ENCODE measurements around the gene FBLN1.
"Not testable (repeated sequence)": the region's sequence is repeated elsewhere in the genome, so short reads cannot be mapped to it uniquely, and the experiment has no call there.

FBLN1 gene

GRCh38 chr22:45546333-45547015 is 43.8 kb downstream of the FBLN1 start:
- in situ Hi-C loops (cut with MboI; ENCODE audit: low sequenced_read_pairs), result loop anchor here (10.0 kb wide), 1 partner anchor 102 kb away; no protein-coding TSS in a partner anchor

DNA sequence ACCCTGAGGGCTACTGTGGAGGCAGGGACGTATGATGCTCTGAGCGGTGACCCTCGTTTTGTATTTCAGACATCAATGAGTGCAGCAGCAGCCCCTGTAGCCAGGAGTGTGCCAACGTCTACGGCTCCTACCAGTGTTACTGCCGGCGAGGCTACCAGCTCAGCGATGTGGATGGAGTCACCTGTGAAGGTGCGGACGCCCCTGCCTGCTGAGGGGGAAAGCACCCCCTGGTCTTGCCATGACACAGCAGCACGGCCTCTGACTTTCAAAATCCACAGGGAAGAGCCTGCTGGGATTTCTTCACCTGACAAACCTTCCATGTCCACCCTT is 44.3 kb downstream of the FBLN1 start:
- in situ Hi-C loops (cut with MboI; ENCODE audit: low sequenced_read_pairs), result loop anchor here (10.0 kb wide), 1 partner anchor 102 kb away; no protein-coding TSS in a partner anchor

DNA sequence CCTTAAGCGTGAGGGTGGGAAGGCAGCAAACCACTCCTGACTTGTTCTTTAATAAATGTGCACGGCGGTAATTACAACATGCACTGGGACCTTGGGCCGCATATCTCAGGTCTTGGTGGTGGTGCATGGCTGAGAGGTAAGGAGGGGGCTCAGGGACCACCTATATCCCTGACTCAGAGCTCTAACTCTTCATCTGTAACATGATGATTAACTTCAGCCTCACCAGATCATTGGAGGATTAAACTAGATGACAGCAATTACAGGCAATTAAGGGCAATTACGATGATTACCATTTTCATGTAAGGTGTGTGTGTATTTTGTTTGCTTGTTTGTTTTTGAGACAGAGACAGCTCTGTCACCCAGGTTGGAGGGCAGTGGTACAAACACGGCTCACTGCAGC is 45.0 kb downstream of the FBLN1 start:
- in situ Hi-C loops (cut with MboI; ENCODE audit: low sequenced_read_pairs), result loop anchor here (10.0 kb wide), 1 partner anchor 103 kb away; no protein-coding TSS in a partner anchor

- in situ Hi-C loops (cut with MboI; ENCODE audit: low sequenced_read_pairs), result loop anchor here (10.0 kb wide), 1 partner anchor 104 kb away; no protein-coding TSS in a partner anchor
Measured at GRCh38 chr22:45548247-45548840, 45.7 kb downstream of the FBLN1 start.

DNA sequence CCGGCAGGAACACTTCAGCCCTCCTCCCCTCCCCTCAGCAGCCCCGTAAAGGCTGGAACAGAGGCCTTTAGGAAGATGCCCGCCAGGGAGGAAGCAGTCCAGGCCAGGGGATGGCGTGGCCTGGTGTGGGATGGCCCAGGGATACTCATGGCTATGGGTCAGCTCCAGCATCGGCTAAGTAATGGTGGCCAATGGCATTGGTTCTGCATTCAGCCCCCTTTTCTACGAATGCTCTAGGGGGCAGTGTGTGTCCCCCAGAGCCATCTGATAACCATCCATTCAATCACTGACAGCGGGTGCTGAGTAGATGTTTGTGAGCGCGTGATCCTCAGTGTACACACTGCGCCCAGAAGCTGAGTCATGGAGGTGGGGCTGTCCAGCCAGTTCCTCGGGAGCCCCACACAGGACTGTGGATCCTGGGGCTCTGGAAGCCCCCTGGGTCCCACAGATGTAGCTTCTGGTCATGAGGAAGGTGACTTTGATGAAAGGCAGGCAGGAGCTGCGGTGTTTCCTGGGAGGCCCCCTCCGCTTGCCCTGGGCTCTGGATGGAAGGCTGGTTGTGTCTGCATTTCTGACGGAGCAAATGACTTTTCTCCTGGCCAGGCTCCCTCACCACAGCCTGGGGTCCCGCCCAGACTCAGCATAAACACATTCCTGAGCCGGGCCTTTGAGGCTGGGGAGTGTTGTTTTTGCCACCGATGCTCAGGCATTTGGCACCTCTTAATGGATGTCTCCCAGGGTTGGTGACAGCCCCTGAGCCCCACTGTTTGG is 46.5 kb downstream of the FBLN1 start:
- in situ Hi-C loops (cut with MboI; ENCODE audit: low sequenced_read_pairs), result loop anchor here (10.0 kb wide), 1 partner anchor 104 kb away; no protein-coding TSS in a partner anchor

DNA sequence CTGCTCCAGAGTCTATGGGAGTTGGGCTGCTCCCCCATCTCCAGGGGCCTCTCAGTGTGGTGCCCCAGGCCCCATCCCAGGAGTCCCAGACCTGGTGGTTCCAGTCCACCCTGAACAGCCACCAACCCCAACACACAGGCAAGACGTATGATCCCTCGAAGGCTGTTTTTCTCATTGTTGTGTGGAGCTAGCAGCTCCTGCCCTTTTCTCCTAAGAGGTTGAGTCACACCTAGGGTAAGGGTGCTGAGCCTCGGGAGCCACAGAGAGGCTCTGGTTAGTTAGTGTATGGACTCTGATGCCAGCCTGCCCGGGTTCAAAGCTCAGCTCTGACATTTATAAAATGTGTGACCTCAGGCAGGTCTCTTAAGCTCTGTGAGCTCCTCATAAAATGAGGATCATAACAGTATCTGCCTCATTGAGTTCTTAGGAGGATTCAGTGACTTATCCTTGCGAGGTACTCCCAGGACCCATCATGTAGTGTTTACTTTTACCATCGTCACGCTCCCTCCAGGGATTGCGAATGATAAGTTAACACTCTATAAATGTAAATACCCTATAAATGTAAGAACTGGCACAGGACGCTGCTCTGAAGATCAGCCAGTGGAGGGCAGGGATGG is 47.2 kb downstream of the FBLN1 start:
- in situ Hi-C loops (cut with MboI; ENCODE audit: low sequenced_read_pairs), result loop anchor here (10.0 kb wide), 2 partner anchors 105 to 285 kb away; no protein-coding TSS in a partner anchor

- in situ Hi-C loops (cut with MboI; ENCODE audit: low sequenced_read_pairs), result loop anchor here (10.0 kb wide), 1 partner anchor 286 kb away; no protein-coding TSS in a partner anchor
Measured at GRCh38 chr22:45550416-45550815, 47.7 kb downstream of the FBLN1 start.

GRCh38 chr22:45550891-45551290 is 48.2 kb downstream of the FBLN1 start:
- in situ Hi-C loops (cut with MboI; ENCODE audit: low sequenced_read_pairs), result loop anchor here (10.0 kb wide), 1 partner anchor 286 kb away; no protein-coding TSS in a partner anchor

DNA sequence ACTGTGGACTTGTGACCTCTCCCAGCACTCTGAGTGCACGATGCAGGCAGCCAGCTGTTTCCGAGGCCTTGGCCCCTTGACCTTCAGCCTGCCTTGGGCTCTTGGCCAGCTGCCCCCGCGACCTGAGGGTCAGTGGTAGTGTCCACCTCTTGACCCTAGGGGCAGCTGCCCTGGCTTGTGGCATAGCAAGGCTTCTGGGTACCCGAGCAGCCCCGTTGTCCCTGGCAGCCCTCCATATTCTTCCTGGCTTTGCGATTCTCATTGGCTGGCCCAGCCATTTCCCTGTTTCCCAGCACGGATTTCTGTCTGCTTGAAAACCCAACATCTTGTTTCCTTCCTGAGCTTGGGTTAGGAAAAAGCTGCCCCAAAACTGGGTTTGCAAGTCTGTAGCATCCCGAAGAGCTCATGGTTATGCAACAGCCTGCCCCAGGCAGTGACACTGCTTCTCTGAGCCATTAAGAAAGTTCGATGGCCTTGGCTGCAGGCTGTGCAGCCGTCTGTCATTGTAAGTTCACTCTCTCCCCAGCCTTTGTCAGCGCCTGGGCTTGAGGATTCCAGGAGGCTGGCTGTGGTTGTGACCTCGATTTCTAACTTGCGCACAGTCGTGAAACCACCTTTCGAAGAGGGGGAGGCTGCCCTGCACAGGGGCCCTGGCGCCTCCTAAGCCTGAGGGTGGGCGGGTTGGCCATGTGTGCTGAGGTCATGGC is 48.8 kb downstream of the FBLN1 start:
- in situ Hi-C loops (cut with MboI; ENCODE audit: low sequenced_read_pairs), result loop anchor here (10.0 kb wide), 1 partner anchor 287 kb away; no protein-coding TSS in a partner anchor

DNA sequence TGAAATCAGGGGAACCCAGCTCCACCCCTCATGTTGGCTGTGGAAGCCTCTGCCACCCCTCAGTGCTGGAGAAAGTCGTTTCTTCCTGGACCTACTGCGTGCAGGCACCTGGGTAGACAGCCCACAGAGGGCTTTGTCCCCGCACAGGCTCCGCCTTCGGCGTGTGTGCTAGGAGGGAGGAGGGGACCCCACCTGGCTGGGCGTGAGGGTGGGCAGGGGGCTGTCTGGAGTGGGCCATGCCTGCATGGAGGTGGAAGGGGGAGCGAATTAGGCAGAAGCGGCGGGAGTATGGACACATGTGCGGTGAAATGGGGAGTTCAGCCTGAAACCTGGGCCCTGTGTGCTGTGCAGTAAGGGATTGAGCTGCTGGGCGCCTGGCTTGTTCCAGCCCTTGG is 49.3 kb downstream of the FBLN1 start:
- in situ Hi-C loops (cut with MboI; ENCODE audit: low sequenced_read_pairs), result loop anchor here (10.0 kb wide), 1 partner anchor 287 kb away; no protein-coding TSS in a partner anchor

- in situ Hi-C loops (cut with MboI; ENCODE audit: low sequenced_read_pairs), result loop anchor here (10.0 kb wide), 1 partner anchor 288 kb away; no protein-coding TSS in a partner anchor
Measured at GRCh38 chr22:45552580-45553350, 50.1 kb downstream of the FBLN1 start.

GRCh38 chr22:45553351-45554039 is 50.8 kb downstream of the FBLN1 start:
- in situ Hi-C loops (cut with MboI; ENCODE audit: low sequenced_read_pairs), result loop anchor here (10.0 kb wide), 1 partner anchor 289 kb away; no protein-coding TSS in a partner anchor

GRCh38 chr22:45554040-45554406 is 51.3 kb downstream of the FBLN1 start:
- in situ Hi-C loops (cut with MboI; ENCODE audit: low sequenced_read_pairs), result loop anchor here (10.0 kb wide), 1 partner anchor 289 kb away; no protein-coding TSS in a partner anchor

DNA sequence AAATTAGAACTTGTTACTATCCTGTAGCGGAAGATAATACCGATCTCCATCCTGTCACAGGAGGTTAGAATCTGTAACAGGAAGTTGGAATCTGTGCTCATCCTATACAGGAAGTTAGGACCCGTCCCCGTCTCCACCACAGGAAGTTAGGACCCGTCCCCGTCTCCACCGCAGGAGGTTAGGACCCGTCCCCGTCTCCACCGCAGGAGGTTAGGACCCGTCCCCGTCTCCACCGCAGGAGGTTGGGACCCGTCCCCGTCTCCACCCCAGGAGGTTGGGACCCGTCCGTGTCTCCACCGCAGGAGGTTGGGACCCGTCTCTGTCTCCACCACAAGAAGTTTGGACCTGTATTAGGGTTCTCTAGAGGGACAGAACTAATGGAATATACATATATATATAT is 52.2 kb downstream of the FBLN1 start:
- in situ Hi-C loops (cut with MboI; ENCODE audit: low sequenced_read_pairs), result loop anchor here (10.0 kb wide), 1 partner anchor 290 kb away; no protein-coding TSS in a partner anchor

GRCh38 chr22:45557926-45558325 is 55.2 kb downstream of the FBLN1 start:
- in situ Hi-C loops (cut with MboI; ENCODE audit: low sequenced_read_pairs), result loop anchor here (10.0 kb wide), 1 partner anchor 293 kb away; no protein-coding TSS in a partner anchor

GRCh38 chr22:45560092-45560491 is 57.4 kb downstream of the FBLN1 start:
- in situ Hi-C loops (cut with MboI; ENCODE audit: low sequenced_read_pairs), result not testable (repeated sequence)

DNA sequence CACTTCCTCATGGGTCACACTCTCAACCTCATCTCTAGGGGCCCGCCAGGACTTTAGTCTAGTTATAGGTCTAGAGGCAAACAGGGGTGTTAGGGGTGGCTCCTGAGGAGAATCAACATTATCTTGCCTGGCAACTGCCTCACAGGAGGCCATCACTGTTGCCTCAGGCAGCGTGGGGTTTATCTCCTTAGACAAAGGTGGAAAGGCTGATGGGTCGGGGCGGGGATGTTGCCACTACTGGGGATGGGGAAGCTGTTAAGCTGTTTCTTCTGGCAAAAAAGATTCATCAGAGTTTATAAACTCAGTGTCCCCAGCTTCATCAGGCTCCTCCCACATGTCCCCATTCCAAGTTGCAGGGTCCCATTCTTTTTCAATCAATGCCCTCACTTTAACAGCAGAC is 58.1 kb downstream of the FBLN1 start:
- in situ Hi-C loops (cut with MboI; ENCODE audit: low sequenced_read_pairs), result not testable (repeated sequence)

DNA sequence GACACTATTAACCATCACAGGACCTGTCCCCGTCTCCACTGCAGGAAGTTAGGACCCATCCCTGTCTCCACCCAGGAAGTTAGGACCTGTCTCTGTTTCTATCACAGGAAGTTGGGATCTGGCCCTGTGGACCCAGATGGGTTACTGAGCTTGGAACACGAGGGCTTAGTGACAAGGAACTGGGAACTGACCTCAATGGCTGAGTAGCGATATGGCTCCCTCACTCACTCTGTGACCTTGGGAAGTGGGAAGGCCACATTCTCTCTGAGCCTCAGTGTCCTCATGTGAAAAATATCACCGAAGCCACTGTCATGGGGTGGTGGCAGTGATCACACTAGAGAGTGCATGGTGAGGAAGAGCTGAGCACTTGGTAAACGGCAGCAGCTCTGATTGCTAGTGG is 59.4 kb downstream of the FBLN1 start:
- in situ Hi-C loops (cut with MboI; ENCODE audit: low sequenced_read_pairs), result no loop called here
